ENCODE results near the gene ZFHX3.
"Not testable (repeated sequence)": the region's sequence is repeated elsewhere in the genome, so short reads cannot be mapped to it uniquely, and the experiment has no call there.

Gene ZFHX3

GRCh38 chr16:73080931-73081330, 33.0 kb upstream of the ZFHX3 start:
- TF ChIP-seq CTCF (conservative IDR thresholded peaks at IDR 0.05; ENCODE audit: low read depth, low read length): no peak
- no peak for DNase-seq (ENCODE audit: low read depth)
- no peak overlapping the region for H3K4me3 ChIP-seq (ENCODE audit: low read length)

DNA sequence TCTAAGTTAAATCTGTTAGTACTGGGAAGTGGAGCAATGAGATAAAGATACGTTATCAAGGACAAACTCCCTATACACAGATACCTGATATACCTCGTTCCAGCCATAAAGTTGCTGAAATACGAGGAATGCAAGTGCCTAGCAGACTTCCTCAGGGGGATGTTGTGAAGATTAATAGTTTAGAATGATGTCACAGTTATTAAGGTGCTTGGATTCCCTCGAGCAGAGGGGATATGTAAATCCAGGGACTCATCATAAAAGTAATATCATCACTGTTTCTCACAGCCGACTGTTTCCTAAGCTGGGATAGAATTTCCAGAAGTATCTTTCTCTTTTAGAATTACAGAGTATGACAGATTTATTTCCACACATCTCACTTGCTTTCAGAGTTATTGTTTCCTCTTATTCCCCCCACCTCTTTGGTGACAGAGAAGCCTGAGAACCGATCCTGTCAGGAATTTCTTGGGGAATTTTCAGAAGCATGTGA, 28.4 kb upstream of the ZFHX3 start:
- no peak for DNase-seq (ENCODE audit: low read depth)
- H3K4me3 ChIP-seq (ENCODE audit: low read length): no peak overlapping the region
- no peak for TF ChIP-seq CTCF (conservative IDR thresholded peaks at IDR 0.05; ENCODE audit: low read depth, low read length)

DNA sequence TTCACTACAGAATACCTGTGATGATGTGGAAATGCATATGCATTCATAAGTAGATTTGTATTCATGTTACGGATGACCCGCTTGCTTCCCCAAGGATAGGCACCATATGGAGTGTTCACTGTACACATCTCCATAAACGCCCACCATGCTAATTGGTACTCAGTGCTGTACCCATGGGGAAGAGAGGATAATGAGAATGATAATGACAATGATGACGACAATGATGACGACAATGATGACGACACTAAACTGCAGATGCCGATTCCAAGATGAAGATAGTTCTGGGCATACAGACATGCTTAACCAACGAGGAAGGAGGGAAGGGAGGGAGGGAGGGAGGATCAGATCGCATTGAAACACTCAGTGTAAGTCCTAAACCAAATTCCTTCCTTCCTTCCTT, 26.5 kb upstream of the ZFHX3 start:
- TF ChIP-seq CTCF (conservative IDR thresholded peaks at IDR 0.05; ENCODE audit: low read depth, low read length): no peak
- no peak overlapping the region for H3K4me3 ChIP-seq (ENCODE audit: low read length)
- DNase-seq (ENCODE audit: low read depth): no peak

GRCh38 chr16:73072051-73072450, 24.1 kb upstream of the ZFHX3 start:
- not testable (repeated sequence) for H3K4me3 ChIP-seq (ENCODE audit: low read length); DNase-seq (ENCODE audit: low read depth)

- no peak for DNase-seq (ENCODE audit: low read depth)
- TF ChIP-seq CTCF (conservative IDR thresholded peaks at IDR 0.05; ENCODE audit: low read depth, low read length): no peak
- peak overlapping the region; percentile 17 for H3K4me3 ChIP-seq (ENCODE audit: low read length)
Measured at GRCh38 chr16:73071131-73071940, 23.4 kb upstream of the ZFHX3 start.

GRCh38 chr16:73069581-73070262, 21.8 kb upstream of the ZFHX3 start:
- H3K4me3 ChIP-seq (ENCODE audit: low read length): no peak overlapping the region
- TF ChIP-seq CTCF (conservative IDR thresholded peaks at IDR 0.05; ENCODE audit: low read depth, low read length): no peak
- no peak for DNase-seq (ENCODE audit: low read depth)

GRCh38 chr16:73068541-73069401, 20.8 kb upstream of the ZFHX3 start:
- TF ChIP-seq CTCF (conservative IDR thresholded peaks at IDR 0.05; ENCODE audit: low read depth, low read length): no peak
- DNase-seq (ENCODE audit: low read depth): peak; percentile 94
- H3K4me3 ChIP-seq (ENCODE audit: low read length): no peak overlapping the region
